MM.1S (cell line): ENCODE data around the gene PNPLA3.

Experiments used
- CTCF ChIP-seq: fragments of 300-600 bp; sonication (generic); IDR thresholded peaks from 2 replicates; pipeline ENCODE4 v1.5.1; 2016; ENCODE audit warnings: antibody characterized with exemption, low read length, mixed read lengths
- EZH2phosphoT487 ChIP-seq: fragments of 300-600 bp; sonication (generic); IDR thresholded peaks from 2 replicates; pipeline ENCODE4 v1.6.1; 2018; ENCODE audit warnings: antibody characterized with exemption, low read length

GRCh38 chr22:43992331-43992821 is 68.8 kb downstream of the PNPLA3 start:
- TF ChIP-seq CTCF (no peak), EZH2phosphoT487 (no peak)
